Measurements from ENCODE around the gene LMBRD2. TPM values are rescaled to one million over a fixed set of nuclear protein-coding genes. Genes with fewer than 3 reads are reported as not detected.

LMBRD2 gene
- total and polyA plus RNA-seq, 9 of the 15 experiments (the other 6 are each of a cell fraction or from before 2014, with no cell fraction given), result 2.1 to 24.2 (median 10.6) TPM

- DNase-seq (ENCODE audit: extremely low read depth in 1 of 4, low spot score in 3 of 4) (peak; percentile 21 to 35 (median 24)), FAIRE-seq (no peak), ATAC-seq (peak; percentile 93)
- Histone ChIP-seq H3K79me2 (ENCODE audit: control insufficient read depth, insufficient read depth, low read length) (no peaks in the 10 kb centered on the region), H3K4me2 (ENCODE audit: insufficient read depth, low read length) (no peak overlapping the region), H3K9me3 (replicated peaks; ENCODE audit: control insufficient read depth, insufficient read depth, low read depth, low read length) (no peaks in the 10 kb centered on the region), H3K36me3 (ENCODE audit: control insufficient read depth, insufficient read depth, low read length) (no peaks in the 10 kb centered on the region), H3K27me3 (ENCODE audit: control insufficient read depth in 2 of 2, insufficient read depth in 2 of 2, low read length in 2 of 2) (peaks cover 5 to 8% of the 10 kb centered on the region in 2 experiments; a peak in 4 of 5 replicates), H3K9me1 (ENCODE audit: control insufficient read depth, insufficient read depth, low read length) (no peaks in the 10 kb centered on the region), H3K9ac (ENCODE audit: insufficient read depth in 1 of 2, low read depth in 2 of 2, low read length in 2 of 2) (no peak overlapping the region), H3K4me1 (replicated peaks in 1 of 2; ENCODE audit: control insufficient read depth in 2 of 2, insufficient read depth in 2 of 2, low read length in 2 of 2) (no peaks in the 10 kb centered on the region), H2AFZ (ENCODE audit: low read depth, low read length) (no peak overlapping the region), H4K20me1 (replicated peaks; ENCODE audit: control insufficient read depth, insufficient read depth, low read length) (no peaks in the 10 kb centered on the region), H3K27ac (ENCODE audit: extremely low read depth, low read depth, low read length) (no peak overlapping the region), H3K4me3 (no peak overlapping the region)
- BruUV-seq (replicated peaks), result no TSS peak
- intact Hi-C loops (cut with micrococcal nuclease) (loop anchor here (1.0 to 5.0 kb wide), 2 partner anchors 245 to 337 kb away; no protein-coding TSS in a partner anchor), in situ Hi-C loops (cut with MboI) (no loop called here)
- CTCF ChIA-PET (ENCODE audit: low intra/inter-chr PET ratio), result interaction anchor here (0.7 to 1.3 kb wide), 2 partner anchors 17 to 338 kb away, joined by 3 to 6 read pairs; no protein-coding TSS in a partner anchor
- POLR2A ChIA-PET, result no interaction called here
- 1% methylated on average over 12 of the region's 12 CpGs for WGBS (ENCODE audit: insufficient coverage, low coverage, missing lambda C conversion rate)
- TF ChIP-seq ZNF146 (CRISPR knock-in tag; IDR thresholded peaks at IDR 0.05; ENCODE audit: unreplicated experiment) (no peak), SRSF7 (optimal IDR thresholded peaks at IDR 0.05; ENCODE audit: low read depth, low read length) (no peak), ERF (CRISPR knock-in tag; IDR thresholded peaks at IDR 0.05) (no peak), SPI1 (IDR thresholded peaks at IDR 0.05; ENCODE audit: borderline replicate concordance, low read depth, low read length) (no peak), GABPB1 (CRISPR knock-in tag; IDR thresholded peaks at IDR 0.05) (no peak), COPS2 (conservative IDR thresholded peaks at IDR 0.05) (no peak), SMC3 (conservative IDR thresholded peaks at IDR 0.05; ENCODE audit: insufficient read depth, low read depth, low read length) (0 out of 2 replicates have a peak, but pooled peaks have one; percentile 17), ILF3 (IDR thresholded peaks at IDR 0.05; ENCODE audit: borderline replicate concordance) (no peak), KAT8 (IDR thresholded peaks at IDR 0.05; ENCODE audit: low read depth) (no peak), ATF4 (CRISPR knock-in tag; IDR thresholded peaks at IDR 0.05) (no peak), ETS1 (conservative IDR thresholded peaks at IDR 0.05; ENCODE audit: control insufficient read depth, low read depth, low read length) (no peak), CHD4 (IDR thresholded peaks at IDR 0.05; ENCODE audit: insufficient read depth, insufficient replicate concordance, low read depth, low read length, poor library complexity, severe bottlenecking) (no peak)
- TF ChIP-seq, protein P1, sequence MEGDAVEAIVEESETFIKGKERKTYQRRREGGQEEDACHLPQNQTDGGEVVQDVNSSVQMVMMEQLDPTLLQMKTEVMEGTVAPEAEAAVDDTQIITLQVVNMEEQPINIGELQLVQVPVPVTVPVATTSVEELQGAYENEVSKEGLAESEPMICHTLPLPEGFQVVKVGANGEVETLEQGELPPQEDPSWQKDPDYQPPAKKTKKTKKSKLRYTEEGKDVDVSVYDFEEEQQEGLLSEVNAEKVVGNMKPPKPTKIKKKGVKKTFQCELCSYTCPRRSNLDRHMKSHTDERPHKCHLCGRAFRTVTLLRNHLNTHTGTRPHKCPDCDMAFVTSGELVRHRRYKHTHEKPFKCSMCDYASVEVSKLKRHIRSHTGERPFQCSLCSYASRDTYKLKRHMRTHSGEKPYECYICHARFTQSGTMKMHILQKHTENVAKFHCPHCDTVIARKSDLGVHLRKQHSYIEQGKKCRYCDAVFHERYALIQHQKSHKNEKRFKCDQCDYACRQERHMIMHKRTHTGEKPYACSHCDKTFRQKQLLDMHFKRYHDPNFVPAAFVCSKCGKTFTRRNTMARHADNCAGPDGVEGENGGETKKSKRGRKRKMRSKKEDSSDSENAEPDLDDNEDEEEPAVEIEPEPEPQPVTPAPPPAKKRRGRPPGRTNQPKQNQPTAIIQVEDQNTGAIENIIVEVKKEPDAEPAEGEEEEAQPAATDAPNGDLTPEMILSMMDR (IDR thresholded peaks at IDR 0.05 in 2 of 3, conservative IDR thresholded peaks at IDR 0.05 in 1 of 3; ENCODE audit: insufficient read depth in 2 of 3, low read depth in 1 of 3, low read length in 3 of 3), result peak; percentile 46 to 64 (median 49); a peak in 4 of 6 replicates
- TF ChIP-seq, protein P2, sequence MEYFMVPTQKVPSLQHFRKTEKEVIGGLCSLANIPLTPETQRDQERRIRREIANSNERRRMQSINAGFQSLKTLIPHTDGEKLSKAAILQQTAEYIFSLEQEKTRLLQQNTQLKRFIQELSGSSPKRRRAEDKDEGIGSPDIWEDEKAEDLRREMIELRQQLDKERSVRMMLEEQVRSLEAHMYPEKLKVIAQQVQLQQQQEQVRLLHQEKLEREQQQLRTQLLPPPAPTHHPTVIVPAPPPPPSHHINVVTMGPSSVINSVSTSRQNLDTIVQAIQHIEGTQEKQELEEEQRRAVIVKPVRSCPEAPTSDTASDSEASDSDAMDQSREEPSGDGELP (CRISPR knock-in tag; IDR thresholded peaks at IDR 0.05; ENCODE audit: borderline replicate concordance), result no peak
- TF ChIP-seq, protein P3, sequence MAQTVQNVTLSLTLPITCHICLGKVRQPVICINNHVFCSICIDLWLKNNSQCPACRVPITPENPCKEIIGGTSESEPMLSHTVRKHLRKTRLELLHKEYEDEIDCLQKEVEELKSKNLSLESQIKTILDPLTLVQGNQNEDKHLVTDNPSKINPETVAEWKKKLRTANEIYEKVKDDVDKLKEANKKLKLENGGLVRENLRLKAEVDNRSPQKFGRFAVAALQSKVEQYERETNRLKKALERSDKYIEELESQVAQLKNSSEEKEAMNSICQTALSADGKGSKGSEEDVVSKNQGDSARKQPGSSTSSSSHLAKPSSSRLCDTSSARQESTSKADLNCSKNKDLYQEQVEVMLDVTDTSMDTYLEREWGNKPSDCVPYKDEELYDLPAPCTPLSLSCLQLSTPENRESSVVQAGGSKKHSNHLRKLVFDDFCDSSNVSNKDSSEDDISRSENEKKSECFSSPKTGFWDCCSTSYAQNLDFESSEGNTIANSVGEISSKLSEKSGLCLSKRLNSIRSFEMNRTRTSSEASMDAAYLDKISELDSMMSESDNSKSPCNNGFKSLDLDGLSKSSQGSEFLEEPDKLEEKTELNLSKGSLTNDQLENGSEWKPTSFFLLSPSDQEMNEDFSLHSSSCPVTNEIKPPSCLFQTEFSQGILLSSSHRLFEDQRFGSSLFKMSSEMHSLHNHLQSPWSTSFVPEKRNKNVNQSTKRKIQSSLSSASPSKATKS (CRISPR knock-in tag; IDR thresholded peaks at IDR 0.05), result no peak
These were observed 91.2 kb downstream of the LMBRD2 start for GRCh38 chr5:36060420-36060887.
